Measurements from ENCODE around the gene KIFC3.
"Not testable (repeated sequence)": the region's sequence is repeated elsewhere in the genome, so short reads cannot be mapped to it uniquely, and the experiment has no call there.

KIFC3 gene

DNA sequence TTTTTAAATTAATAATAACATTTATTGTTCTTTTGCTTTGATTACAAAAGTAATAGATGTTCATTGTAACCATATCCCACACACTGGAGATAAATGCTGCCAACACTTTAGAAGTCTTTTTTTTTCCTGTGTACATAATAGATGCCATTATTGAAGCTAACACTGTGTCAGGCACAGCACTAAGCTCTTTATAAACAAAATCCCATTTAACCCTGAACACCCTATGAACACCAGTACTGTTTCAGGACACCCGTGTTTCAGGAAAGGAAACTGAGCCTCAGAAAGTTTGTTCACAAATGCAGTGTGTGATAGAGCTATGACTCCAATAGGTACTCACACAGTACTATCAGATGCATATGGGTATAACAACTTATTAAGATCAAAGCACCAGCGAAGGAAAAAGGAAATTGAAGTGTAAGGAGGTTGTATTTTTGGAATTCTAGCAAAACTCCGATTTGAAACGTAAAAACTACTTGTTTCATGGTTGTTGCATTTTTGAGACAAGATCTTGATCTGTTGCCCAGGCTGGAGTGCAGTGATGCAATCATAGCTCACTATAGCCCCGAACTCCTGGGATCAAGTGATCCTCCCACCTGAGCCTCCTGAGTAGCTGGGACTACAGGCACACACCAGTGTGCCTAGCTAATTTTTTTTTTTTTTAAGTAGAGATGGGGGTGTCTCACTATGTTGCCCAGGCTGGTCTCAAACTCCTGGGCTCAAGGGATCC lies 2.0 kb upstream of the KIFC3 start:
- no peak for DNase-seq

DNA sequence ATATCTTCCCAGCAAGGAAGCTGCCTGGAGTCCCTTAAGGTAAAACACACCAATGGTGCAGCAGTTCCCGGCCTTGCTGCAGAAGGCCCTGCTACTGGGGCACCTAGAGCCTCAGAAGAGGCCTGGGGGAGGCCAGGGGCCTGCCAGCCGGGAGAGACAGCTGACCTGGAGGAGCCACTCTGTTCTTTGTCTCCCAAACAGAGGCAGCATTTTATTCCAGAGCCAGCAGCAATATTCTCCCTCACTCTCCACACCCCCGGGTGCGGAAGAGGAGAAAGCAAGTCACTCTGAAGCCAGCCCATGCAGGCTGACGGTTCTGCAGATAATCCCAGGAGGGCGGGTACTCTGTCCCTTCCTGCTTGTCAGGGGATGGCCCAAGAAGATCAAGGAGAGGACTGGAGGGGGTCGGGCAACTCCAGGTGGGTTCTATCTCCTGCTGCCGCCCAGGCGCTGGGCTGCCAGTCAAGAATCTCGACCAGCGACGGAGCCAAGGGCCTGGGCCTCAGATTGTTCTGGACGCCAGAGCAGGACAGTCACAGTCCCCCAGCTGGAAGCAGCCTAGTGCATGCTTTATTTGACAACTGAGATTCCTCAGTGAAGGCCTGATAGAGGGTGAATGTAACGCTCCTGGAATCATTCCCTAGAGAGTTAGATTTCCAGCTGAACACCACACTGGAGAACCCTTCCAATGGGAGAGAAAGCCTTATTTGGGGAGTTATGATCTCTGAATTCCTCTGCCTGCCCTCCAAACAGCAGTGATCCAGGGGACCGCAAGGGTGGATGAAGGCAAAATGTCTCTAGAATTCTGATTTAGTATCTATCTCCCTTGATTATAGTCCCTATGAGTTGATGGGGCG lies 1.1 kb upstream of the KIFC3 start:
- DNase-seq: no peak

DNA sequence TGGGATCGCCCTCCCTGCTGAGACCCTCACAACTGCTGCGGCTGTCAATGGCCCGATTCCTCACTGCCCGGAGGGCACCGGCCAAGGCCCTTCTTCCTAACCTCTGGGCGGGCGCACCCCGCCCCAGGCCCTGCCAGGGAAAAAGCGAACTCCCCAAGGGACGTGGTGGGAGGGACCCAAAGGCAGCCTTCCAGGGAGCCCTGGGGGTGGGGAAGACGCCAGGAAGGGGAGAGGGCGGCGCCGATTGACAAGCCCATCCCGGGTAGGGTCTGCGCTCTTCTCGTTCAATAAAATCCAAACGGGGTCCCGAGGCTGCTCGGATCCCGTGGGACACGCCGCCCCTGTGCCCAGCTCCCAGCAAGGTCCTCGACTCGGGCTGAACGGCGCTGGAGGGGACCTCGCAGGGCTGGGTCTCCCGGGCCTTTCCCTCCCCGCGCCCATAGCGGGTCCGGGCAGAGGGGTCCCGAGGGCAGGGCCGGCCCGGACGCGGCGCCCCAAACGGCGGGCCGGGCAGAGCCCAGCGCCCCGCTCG lies 416 bp downstream of the KIFC3 start:
- no peak for DNase-seq

DNA sequence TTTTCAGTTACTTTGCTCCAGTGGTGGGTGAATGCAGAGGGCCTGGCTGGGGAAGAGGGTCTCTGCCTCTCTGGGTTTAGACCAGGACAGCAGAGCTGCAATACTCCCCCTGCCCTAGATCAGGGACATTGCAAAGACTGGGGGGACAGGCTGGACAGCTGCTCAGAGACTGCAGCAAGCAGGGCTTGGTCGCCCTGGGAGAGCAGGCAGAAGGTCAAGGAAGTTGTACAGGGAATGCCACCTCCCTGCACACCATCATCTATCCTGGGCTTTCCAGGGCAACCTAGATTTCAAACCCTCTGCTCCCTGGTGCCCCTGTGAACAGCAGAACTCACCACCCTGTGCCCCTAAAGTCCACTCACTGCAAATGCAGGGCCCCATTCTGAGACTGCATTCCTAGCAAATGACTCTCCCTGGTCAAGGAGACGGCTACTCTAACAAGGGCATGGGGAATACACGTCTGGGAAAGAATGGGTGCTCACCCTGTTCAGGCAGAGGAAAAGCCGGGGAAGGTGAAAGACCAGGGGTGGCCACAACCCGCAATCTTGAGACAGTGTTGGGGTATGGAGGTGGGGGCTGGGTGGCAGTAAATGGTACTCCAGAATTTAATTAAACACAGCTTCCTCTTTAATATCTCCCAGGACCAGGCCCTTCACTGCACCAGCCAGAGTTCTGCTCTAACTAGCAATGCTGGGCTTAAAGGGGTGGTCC lies 1.0 kb downstream of the KIFC3 start:
- no peak for DNase-seq

DNA sequence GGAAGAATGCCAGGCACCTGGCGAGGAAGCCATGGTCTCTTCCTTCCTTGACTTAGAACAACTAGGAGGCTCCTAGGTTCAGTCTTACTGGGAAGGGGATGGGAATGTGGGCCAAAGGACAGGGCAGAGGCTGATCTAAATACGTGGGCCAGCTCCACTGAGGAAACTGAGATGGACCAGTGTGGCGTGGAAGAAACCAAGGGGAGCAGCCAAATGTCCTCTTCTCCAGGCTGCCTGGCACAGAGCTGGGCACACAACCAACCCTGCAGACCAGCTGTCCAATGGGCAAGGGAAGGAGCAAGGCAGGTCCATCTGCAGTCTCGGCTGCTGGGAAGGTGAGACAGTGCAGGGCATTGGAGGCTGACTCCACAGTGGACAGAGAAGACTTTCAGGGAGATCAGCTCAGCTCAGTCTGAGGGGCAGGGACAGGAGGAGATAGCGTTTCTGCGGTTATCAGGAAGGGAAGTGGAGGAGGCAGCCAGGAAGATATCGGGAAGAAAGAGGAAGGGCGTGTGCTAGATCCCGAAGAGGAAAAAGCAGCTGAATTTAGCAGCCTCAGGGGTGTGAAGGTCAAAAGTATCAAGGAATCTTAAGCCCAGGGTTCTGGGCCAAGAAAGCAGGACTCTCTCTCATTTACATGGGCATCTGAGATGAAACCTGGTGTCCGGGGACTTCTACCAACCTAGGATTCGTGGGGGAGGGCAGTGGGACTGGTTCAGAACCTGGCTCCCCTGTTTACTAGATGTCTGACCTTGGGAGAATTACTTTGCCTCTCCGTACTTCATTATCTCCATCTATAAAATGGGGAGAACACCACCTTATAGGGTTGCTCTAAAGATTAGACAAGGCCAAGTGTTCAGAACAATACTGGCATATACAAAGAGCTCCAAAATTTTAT lies 1.8 kb downstream of the KIFC3 start:
- DNase-seq: no peak

DNA sequence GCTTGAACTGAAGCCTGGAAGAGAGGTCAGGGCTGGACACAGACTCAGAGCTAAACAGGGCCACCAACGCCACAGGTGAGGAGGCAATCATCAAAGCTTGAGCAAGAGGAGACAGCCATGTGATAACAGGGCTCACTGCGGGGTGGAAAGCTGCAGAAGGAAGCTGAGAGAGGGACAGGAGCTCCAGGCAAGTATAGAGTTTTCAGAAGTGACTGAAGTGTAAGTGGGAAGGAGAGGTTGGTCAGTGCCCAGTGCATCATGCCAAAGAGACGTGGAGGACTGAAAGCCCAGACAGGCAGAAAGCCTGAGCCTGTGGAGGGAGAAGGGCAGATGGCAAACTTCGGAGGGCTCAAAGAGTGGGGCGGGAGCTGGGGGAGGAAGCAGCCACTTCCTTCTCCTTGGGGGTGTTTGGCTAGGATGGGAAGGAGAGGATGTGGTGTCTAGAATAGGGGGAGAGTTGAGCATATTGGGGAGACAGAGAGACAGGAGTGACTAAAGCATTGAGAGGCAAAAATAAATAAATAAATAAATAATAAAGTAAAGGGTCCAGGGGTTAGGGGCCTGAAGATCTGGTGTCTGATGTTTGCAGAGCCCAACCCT lies 2.6 kb downstream of the KIFC3 start:
- no peak for DNase-seq

DNA sequence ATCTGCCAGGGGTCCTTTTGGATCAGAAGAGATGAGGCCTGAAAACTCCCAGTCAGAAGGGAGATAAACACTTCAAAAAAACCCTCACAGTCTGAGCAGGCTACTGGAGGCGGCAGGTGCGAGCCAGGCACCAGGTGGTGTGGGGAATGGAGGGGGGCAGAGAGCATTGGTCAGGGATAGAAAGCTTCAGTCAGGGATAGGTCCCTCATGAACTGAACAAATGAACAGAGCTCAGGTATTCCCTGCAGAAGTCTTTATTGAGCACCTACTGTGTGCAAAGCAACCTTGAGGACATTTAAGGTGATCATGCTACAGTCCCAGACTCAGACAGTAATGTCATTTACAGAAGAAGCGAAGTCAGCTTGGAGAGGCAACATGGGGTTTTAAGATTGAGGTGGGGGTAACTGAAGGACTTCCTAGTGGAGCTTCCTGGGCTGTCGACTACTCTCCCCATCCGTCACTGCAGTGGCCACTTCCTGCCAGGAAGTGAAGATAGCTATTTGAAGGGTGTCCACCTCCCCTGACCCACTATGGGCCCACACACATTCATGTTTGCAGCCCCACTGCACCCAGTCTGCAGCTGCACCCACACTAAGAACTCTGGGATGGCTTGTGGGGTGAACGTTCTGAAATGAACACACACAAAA lies 3.2 kb downstream of the KIFC3 start:
- no peak for DNase-seq

DNA sequence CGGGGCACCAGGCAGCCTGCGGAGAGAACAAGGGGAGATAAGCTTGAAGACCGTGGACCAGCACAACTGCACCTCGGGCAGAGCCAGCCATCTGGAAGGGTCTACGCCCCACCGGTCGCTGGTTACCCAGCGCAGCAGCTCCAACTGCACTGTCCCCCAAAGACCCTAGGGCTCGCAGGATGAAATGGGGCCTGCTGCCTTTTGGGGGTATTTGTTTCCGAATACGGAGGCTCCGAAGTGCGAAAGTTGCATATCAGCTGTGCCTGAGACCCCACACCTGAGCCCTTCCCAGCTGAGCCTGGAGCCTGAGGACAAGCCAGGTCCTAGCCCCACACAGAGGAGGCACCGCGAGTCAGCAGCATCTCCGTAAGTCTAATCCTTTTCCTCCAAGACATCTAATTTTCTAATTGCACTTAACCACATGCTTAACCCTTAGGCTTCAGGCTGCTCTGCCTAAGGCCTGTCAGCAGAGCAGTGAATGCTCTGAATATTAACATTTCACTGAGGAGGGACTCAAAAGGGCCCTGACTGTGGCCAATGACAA lies 4.0 kb downstream of the KIFC3 start:
- no peak for DNase-seq

DNA sequence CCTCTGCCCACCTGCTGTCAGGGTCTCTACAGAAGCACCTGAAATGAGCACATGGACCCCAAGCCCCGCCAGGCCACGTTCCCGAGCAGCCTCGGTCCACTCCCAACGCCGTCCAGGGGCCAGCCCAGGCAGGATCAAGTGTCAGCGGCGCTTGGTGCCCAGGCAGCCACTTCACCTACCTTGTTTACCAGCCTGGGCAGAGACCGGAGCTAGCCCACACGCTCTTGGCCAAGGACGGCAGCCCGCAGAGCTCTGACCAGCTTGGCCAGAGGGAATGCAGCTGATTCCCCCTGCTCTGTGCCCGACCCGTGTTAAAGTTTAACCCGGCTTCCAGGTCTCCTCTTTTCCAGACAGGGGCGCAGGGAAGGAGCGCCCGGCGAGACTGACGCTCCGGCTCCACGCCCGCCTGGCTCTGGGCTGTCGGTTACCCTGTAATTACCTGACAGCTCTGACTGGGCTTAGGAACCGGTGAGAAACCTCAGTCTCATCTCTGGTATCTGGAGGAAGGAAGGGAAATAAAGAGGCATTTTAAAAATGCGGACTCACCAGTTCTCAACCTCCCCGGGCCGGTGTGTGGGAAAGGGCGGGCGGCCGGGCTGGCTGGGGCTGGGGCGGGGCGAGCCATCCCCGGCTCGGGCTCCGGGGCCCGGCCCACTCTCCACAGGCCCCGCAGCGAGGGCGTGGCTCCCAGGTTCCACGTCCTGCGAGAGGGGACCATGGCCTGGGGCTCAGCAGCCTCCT lies 4.6 kb downstream of the KIFC3 start:
- DNase-seq: no peak

DNA sequence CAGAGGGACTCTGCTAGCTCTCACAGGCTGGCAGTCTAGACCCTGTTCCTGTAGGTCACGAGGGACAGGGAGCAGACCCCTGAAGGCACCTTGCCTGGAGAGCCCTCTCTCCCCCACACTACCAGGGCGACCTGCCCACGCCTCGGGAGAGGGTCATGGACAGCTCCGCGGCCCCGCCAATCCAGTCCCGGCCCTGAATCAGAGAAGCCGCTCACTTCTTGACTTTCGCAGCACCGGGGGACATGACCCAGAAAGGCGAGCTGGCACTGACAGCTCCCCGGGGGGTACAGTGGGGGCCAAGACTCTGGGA lies 5.1 kb downstream of the KIFC3 start:
- DNase-seq: no peak

DNA sequence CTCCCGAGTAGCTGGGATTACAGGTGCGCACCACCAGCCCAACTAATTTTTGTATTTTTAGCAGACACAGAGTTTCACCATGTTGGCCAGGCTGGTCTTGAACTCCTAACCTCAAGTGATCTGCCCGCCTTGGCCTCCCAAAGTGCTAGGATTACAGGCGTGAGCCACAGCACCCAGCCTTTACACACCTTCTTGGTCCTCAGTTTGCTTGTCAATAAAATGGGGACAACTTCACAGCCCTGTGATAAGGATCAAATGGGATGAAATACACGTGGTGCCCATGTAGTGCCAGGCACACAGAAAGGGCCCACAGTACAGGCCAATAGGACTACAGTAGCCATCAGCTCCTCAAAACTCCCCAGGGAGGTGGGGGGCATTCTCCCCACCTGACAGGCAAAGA lies 6.3 kb downstream of the KIFC3 start:
- DNase-seq: not testable (repeated sequence)

DNA sequence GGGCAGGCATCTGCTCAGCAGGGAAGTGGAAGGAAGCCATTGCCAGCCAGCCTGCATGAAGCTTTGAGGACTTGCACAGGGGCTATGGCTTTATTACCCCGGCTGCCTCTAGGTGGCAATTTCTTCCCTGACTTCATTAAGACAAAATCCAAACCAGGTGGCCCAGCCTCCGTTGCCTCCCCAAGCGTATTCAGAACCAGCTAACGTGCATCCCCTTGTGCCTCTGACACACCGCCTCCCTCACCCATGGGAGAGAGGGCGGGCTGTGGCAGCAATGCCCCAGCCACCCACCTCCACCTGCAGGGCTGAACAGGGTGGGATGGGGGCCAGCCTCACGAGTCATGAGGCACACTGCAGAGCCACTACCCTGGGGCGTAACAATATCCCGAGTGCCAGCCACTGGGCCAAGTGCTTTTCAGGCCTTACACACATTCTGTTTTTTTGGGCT lies 6.8 kb downstream of the KIFC3 start:
- no peak for DNase-seq

DNA sequence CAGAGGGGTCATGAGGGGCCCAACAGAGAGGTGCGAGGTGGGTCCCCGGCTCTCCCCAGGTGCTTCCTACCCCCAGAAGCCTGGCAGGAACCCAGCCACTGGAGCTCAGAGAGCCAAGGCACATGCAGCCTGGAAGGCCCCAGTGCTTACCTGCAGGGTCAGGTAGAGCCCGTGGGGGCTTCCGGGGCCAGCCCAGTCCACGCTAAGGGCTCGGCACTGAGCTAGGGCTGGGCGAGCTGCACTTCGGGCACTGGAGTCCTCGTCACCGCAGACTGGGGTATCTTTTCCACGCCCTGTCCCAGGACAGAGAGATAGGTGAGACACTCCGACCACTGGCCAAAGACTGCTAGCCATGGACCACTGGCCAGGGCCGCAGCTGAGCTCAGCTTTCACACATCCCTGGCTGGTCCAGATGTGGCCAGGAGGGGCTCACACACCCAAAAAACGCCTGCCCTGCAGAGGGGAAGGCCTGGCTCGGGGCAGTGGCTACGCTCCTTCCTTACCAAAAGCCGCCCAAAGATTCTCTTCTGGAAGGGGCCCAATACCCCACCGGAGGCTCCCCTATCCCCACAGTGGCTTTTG lies 7.4 kb downstream of the KIFC3 start:
- no peak for DNase-seq

DNA sequence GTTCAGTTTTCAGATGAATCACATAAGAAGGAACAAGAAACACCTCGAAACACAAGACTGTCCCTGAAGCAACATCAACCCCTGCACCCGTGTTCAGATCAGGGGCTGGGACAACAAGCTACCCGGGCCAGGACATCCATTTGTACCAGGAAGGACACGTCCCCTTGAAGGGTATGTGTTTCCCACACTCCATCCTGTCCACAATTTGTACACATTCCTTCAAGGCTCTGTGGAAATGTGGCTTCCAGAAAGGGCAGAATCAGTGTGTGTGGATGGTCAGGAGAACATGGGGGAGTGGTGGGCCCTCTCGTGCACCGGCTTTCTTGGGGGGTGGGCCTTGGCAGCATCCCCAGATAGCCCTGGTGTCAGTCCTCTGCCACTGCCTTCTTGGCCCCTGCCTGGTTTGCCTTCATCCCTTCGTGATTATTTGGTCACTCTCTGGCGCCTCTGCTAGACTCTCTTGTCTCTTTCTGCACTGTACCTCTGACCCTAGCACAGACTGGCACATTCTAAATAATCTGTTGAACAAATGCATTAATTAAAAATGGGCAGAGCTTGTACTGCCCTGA lies 10.3 kb downstream of the KIFC3 start:
- no peak for DNase-seq

DNA sequence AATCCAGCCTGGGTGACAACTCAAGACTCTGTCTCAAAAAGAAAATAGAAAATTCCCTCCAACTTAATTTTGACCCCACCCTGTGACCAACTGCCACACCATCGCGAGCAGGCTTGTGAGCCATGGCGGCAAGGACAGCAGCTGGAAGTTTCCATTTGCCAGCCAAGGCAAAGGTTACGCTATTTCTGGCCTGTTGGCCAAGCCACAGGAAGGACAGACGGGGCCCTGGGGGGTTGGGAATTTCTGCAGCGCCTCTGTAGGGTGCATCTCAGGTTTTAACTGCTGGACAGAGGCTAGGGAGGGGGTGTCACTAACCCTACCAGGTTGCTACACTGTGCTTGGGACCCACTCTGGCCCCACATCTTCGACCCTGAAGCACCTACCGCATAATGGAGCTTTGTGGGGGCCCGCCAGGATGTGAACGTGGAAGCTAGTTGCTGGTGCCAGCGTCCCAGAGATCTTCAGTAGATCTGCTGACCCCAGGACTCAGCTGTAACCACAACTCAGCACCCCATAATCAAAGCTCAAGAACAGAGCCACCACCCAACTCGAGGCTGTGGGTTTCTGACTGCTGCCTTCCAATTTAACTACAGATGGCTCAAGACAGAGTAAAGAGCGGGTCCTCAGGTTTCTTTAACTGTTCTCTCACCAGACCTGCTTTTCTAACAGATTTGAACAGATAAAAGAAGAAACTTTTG lies 10.9 kb downstream of the KIFC3 start:
- no peak for DNase-seq

DNA sequence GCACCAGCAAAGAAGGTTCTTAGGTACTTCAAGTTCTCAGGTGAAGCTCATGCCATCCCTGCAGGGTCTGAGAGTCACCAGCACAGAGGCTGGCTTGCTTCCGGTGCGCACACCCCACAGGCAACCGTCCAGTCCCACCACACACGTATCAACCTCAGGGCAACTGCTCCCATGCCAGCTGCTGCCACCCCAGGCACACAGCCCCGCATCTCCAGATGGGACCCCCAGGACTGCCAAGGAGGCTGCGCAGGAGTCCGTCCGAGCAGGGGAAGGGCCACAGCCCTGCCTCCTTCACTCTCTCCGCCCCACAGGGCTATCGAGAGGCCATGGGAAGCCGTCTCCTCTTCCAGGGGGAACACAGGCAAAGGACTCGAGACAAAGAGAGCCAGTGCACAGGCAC lies 13.3 kb downstream of the KIFC3 start:
- no peak for DNase-seq

DNA sequence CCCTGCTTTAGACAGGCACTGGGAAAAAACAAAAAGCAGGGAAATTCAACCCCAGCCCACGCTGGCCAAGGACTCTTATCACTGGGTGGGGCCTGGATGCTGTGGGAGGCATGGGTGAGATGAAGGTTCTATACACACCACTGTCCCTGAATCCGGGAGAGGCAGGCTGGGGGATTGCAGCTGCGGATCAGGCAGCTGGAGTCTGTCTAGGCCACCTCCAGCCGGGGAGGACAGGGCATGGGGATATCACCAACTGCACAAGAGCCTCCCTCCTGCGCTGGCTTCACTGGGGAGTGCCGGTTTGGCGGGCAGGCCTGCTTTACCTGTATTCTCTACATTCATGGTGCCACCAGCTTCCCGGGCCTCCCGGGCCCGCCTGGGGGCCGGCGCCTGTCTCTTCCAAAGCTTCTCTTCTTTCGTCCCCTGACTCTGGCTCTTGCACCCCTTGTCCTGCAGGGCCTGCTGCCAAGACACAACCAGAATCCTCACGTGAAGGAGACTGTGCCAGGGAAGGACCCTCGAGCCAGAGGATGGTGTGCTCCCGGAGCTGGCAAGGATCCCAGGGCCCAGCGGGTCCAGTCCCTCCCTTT lies 13.9 kb downstream of the KIFC3 start:
- no peak for DNase-seq

DNA sequence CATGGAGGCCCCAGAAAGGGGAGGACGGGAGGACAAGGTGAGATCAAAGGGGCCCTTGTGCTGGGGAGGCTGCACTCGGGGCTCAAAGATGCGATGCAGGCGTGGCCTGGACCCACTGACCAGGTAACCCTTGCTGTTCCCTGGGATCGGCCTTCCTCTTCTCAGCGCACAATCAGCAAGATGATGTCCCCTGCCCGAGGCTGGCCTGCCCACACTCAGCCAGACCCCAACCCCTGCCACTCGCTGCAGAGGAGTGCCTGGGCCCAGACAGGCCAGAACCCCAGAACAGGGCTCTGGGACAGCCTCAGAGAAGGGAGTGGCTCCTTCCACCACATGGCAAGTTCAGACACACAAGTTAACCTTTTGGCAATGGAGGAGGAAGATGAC lies 14.8 kb downstream of the KIFC3 start:
- DNase-seq: no peak

Data from activated naive CD4-positive, alpha-beta T cell (primary cell).